ENCODE measurements around the gene AGGF1. TPM values are rescaled to one million over a fixed set of nuclear protein-coding genes. Genes with fewer than 3 reads are reported as not detected.
"Not testable (repeated sequence)": the region's sequence is repeated elsewhere in the genome, so short reads cannot be mapped to it uniquely, and the experiment has no call there.

The AGGF1 gene
- total RNA-seq, 4 donors from 2014 or later: 12.0 to 20.1 (median 16.4) TPM

DNA sequence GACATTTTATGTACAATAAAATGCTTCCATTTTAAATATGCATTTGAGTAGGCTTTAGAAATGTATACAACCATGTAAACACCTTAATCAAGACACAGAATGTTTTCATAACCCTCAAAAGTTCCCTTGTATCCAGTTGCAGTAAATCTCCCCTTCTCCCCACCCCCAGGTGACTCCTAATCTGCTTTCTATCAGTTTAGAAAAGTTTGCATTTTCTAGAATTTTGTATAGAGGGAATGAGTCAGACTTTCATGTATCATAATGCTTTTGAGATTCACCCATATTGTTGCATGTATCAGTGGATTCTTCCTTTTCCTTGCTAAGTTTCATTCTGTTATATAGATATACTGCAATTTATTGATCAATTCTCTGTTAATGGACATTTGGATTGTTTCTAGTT is 74.6 kb downstream of the AGGF1 start:
- intact Hi-C loops (cut with DNase I): no loop called here

DNA sequence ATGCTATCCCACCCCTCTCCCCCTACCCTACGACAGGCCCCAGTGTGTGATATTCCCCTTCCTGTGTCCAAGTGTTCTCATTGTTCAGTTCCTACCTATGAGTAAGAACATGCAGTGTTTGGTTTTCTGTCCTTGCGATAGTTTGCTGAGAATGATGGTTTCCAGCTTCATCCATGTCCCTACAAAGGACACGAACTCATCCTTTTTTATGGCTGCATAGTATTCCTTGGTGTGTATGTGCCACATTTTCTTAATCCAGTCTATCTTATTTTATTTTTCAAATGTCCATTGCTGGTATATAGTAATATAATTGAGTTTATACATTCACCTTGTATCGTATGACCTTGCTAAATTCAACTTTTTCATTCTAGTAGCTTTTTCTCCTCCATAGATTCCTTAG is 76.8 kb downstream of the AGGF1 start:
- intact Hi-C loops (cut with DNase I): not testable (repeated sequence)

More for the DNA sequence above, 74.6 kb downstream of the AGGF1 start:
- TF ChIP-seq, protein P1, sequence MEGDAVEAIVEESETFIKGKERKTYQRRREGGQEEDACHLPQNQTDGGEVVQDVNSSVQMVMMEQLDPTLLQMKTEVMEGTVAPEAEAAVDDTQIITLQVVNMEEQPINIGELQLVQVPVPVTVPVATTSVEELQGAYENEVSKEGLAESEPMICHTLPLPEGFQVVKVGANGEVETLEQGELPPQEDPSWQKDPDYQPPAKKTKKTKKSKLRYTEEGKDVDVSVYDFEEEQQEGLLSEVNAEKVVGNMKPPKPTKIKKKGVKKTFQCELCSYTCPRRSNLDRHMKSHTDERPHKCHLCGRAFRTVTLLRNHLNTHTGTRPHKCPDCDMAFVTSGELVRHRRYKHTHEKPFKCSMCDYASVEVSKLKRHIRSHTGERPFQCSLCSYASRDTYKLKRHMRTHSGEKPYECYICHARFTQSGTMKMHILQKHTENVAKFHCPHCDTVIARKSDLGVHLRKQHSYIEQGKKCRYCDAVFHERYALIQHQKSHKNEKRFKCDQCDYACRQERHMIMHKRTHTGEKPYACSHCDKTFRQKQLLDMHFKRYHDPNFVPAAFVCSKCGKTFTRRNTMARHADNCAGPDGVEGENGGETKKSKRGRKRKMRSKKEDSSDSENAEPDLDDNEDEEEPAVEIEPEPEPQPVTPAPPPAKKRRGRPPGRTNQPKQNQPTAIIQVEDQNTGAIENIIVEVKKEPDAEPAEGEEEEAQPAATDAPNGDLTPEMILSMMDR (IDR thresholded peaks at IDR 0.05): no peak
- Histone ChIP-seq H3K9me3 (no peaks in the 10 kb centered on the region), H3K36me3 (no peaks in the 10 kb centered on the region), H3K4me3 (no peak overlapping the region), H3K4me1 (peaks cover 0 to 4% (median 0%) of the 10 kb centered on the region in 3 donors), H3K27me3 (no peaks in the 10 kb centered on the region), H3K27ac (no peak overlapping the region)
- DNase-seq: no peak

More for the DNA sequence above, 76.8 kb downstream of the AGGF1 start:
- H3K36me3 ChIP-seq, H3K9me3 ChIP-seq, DNase-seq, H3K27ac ChIP-seq, H3K4me1 ChIP-seq, H3K4me3 ChIP-seq, H3K27me3 ChIP-seq: not testable (repeated sequence)
- WGBS, 2 donors: 91 to 95% methylated on average over 4 of the region's 4 CpGs

Small RNAs within 50 kb of the gene (small RNA-seq; reads per million reads assigned to genes)
- gene SNORA47: 22.9 to 105 (median 66.9) reads per million in 4 donors

Other genes with a start within 250 kb of the AGGF1 start
- gene F2RL1, start 211.4 kb upstream of the AGGF1 start, total RNA-seq: 10 to 100 TPM in 2 of 4 donors, 1 to 10 TPM in 2; 9.0 to 15.8 (median 11.8) TPM
- gene S100Z, start 180.4 kb upstream of the AGGF1 start, total RNA-seq: under 1 TPM in 1 of 4 donors, not detected in 3; 0.53 TPM
- gene CRHBP, start 77.4 kb upstream of the AGGF1 start, total RNA-seq: 1 to 10 TPM in 1 of 4 donors, not detected in 3; 1.1 TPM
- 1 to 10 TPM in 2 of 4 donors, under 1 TPM in 2; 0.47 to 4.6 (median 1.2) TPM for gene ZBED3, start 56.9 kb downstream of the AGGF1 start, total RNA-seq
- 1 to 10 TPM in 2 of 4 donors, under 1 TPM in 1, not detected in 1; 0.79 to 2.7 (median 1.4) TPM for gene PDE8B, start 180.3 kb downstream of the AGGF1 start, total RNA-seq